NCI-H1694 (cell line): ENCODE data around the gene SCYGR6.
"Not testable (repeated sequence)": the region's sequence is repeated elsewhere in the genome, so short reads cannot be mapped to it uniquely, and the experiment has no call there.

Experiments used
- DNase-seq: peaks from one replicate; lab custom pipeline; 2025; lab: John Stamatoyannopoulos, UW

Gene SCYGR6

GRCh38 chr2:227724394-227725039, at the start of gene SCYGR6:
SCYGR6 (minus strand) TSS chr2:227724757; CDS start chr2:227724757, 0 bp downstream.
- no peak for DNase-seq

GRCh38 chr2:227774011-227774624, 49.6 kb upstream of the SCYGR6 start:
- no peak for DNase-seq

GRCh38 chr2:227772932-227773331, 48.4 kb upstream of the SCYGR6 start:
- DNase-seq, result no peak

DNA sequence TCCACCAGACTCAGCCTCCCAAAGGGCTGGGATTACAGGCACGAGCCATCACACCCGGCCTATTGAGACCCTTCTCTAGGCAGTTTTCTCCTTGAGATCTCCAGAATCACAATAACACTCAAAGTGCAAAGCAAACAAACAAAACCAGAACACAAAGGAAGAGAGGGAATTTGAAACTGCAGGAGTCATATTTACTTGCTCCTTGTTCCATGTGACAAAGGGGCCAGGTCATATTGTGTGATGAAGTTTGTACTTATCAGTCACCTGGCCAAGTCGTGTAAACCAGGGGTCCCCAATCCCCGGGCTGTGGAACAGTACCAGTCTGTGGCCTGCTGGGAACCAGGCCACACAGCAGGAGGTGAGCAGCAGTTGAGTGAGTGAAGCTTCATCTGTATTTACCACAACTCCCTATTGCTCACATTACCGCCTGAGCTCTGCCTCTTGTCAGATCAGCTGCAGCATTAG, 47.7 kb upstream of the SCYGR6 start:
- DNase-seq, result no peak

- no peak for DNase-seq
Measured at GRCh38 chr2:227767830-227768229, 43.3 kb upstream of the SCYGR6 start.

DNA sequence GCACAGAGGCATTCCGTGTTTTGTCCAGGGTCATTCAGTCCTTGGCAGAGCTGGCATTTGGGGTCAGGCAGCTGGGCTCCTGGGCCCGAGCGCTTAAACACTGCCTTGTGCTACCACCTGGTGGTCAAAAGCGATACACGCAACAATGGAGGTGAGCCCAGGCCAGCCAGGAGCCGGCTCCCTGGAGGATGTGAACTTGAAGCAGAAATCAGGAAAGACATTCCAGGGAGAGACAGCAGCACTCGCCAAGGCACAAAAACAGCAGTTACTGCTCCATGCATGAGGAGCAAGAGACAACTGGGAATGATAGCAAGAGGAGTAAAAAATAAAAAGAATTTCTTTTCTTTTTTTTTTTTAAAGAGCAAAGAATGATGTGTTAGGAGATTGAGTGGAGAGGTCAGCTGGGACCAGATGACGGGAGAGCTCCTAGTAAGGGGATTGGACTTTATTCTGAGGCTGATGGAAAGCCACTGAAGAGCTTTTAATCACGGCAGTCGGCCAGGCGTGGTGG, 41.9 kb upstream of the SCYGR6 start:
- DNase-seq, result peak; percentile 43

DNA sequence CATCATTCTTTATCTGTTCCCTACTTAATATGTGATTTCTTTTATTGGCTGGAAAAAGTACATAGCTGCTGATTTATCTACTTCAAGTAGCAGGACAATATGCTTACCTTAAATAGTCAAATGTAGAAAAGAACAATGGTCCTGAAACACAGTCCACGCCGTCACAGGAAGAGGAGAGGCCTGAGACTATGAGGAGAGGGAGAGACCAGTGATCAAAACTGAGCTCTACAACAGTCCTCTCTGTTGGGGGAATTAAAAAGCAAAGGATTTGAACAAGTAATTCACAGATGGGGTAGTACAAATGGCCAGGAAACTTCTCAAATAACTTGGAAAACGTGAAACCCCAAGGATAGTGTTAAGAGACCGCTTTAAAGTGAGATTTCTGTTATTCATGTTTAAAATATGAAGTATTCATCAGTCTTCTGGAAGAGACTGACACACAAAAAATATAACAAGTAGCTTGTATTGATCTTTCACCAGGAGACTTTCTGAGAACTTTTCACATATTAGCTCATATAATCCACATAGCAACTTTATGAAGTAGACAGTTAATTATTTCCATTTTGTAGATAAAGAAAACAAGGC, 41.3 kb upstream of the SCYGR6 start:
- DNase-seq, result no peak

DNA sequence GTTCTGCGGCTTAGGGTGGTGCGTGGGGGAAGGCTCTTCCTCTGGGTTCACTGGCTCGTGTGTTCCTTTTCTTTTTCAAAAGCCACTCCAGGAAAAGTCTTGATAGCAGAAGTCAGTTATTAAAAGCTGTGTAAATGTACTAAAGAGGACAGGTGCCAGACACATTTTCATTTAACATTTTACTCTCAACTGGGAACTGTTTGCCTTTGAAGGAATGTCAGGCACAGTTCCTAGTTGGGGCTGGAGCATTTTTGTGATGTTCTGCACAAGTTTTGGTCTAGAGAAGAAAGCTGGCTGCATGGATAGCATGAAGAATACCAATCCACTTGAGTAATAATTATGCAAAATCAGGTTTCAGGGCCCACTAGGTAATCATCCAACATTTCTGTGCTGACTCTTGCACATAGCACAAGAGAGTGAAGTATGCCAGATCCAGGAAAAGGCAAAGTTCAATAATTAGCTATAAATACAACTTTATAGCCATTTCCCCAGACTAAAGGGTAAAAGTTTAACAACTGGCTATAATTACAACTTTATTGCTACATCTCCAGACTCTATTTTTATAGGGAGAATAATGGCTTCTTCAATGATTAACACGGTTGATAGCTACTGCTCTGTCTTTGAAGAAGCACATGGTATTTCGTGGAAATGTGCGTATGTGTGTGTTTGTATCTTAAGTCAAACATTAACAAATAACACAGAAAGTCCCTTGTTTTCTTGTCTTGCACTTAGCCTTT, 37.4 kb upstream of the SCYGR6 start:
- DNase-seq, result no peak

- no peak for DNase-seq
Measured at GRCh38 chr2:227759411-227760118, 35.0 kb upstream of the SCYGR6 start.

DNA sequence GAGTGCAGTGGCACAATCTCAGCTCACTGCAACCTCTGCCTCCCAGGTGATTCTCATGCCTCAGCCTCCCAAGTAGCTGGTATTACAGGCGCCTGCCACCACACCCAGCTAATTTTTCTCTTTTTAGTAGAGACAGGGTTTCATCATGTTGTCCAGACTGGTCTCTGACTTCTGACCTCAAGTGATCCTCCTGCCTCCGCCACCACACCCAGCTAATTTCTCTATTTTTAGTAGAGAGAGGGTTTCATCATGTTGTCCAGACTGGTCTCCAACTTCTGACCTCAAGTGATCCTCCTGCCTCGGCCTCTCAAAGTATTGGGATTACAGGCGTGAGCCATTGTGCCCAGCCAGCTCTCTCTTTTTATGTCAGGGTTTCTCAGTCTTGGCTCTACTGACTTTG, 31.7 kb upstream of the SCYGR6 start:
- not testable (repeated sequence) for DNase-seq

DNA sequence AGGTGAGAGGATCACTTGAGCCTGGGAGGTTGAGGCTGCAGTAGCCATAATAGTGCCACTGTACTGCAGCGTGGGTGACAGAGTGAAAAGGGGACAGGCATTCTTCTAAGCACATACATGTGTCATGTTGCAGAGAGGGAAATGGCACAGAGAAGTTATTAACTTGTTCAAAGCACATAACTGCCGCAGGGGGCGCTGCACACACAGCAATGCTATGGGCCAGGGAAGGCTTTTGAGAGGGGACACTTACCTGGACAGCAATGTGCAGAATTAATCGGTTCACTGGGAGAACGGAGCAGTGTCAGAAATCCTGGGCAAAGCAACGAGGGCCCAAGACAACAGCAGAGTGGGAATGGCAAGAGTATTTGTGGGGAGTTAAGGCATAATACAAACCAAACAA, 23.5 kb upstream of the SCYGR6 start:
- no peak for DNase-seq

- DNase-seq, result no peak
Measured at GRCh38 chr2:227745594-227745993, 21.0 kb upstream of the SCYGR6 start, which contains the start of gene SCYGR8. SCYGR8 (plus strand) TSS chr2:227745894; CDS start chr2:227745894, 0 bp downstream.

DNA sequence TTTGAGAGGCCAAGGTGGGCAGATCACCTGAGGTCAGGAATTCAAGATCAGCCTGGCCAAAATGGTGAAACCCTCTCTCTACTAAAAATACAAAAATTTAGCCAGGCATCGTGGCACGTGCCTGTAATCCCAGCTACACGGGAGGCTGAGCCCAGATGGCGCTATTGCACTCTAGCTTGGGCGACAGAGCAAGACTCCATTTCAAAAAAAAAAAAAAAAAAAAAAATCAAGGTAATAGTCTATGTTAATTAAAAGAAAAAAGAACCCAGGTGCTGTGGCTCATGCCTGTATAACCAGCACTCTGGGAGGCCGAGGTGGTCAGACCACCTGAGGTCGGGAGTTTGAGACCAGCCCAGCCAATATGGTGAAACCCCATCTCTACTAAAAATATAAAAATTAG, 16.1 kb upstream of the SCYGR6 start:
- DNase-seq, result not testable (repeated sequence)

DNA sequence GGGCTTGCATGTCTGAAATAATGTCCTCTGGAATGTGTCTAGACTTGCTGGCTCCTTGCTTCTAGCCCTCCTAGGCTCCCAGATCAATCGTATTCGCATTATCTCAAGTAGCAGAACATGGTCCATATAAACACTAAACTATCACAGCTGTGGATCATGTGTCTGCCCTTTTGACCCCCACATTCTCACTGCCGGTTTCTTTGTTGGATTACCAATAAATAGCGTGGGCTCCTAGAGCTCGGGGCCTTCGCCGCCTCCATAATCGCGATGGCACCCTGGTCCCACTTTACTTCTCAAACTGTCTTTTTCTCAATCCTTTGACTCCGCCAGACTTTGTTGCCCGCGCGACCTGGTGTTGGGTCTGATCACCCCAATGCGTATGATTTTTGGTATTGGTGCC, 14.8 kb upstream of the SCYGR6 start:
- no peak for DNase-seq

- no peak for DNase-seq
Measured at GRCh38 chr2:227728035-227728434, 3.5 kb upstream of the SCYGR6 start, which contains the start of gene SCYGR7. SCYGR7 (plus strand) TSS chr2:227728335; CDS start chr2:227728335, 0 bp downstream.

DNA sequence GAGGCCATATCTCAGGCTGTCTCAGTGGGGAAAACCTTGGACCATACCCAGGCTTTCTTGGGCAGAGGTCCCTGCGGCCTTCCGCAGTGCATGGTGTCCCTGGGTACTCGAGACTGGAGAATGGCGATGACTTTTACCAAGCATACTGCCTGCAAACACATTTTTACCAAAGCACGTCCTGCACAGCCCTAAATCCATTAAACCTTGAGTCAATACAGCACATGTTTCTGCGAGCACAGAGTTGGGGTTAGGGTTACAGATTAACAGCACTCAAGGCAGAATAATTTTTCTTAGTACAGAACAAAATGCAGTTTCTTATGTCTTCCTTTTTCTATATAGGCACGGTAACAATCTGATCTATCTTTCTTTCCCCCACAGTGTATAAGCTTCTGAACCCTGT, 1.7 kb downstream of the SCYGR6 start:
- not testable (repeated sequence) for DNase-seq

- no peak for DNase-seq
Measured at GRCh38 chr2:227720680-227721079, 3.9 kb downstream of the SCYGR6 start.

- DNase-seq, result no peak
Measured at GRCh38 chr2:227719641-227720040, 4.9 kb downstream of the SCYGR6 start.

- no peak for DNase-seq
Measured at GRCh38 chr2:227717687-227718567, 6.6 kb downstream of the SCYGR6 start, which contains the start of gene SLC19A3. SLC19A3 (minus strand) TSS chr2:227718028; CDS start chr2:227702318, 15,710 bp downstream.

- DNase-seq, result no peak
Measured at GRCh38 chr2:227716501-227716900, 8.1 kb downstream of the SCYGR6 start.
